RWPE2 (cell line): Measurements from ENCODE around the gene YIPF3.

Experiments used
- ATAC-seq: fragments of 200-7000 bp; cut with Tn5 transposase; 3 replicates; pipeline ENCODE4 v1.9.1; 2021; ENCODE audit warnings: low read depth
- DNase-seq: peaks from one replicate; pipeline ENCODE4 v3.0.0-alpha.2; 2020; ENCODE audit warnings: low spot score
- H3K27ac ChIP-seq: fragments of 450-650 bp; 2 replicates; pipeline ENCODE4 v1.5.1; 2017; ENCODE audit warnings: mild to moderate bottlenecking; ENCODE audit not compliant: poor library complexity, severe bottlenecking
- H3K27me3 ChIP-seq: fragments of 250-450 bp; sonication (Bioruptor Pico); 2 replicates; pipeline ENCODE4 v1.5.1; 2021; ENCODE audit warnings: mild to moderate bottlenecking, moderate library complexity; ENCODE audit not compliant: insufficient read depth, poor library complexity, severe bottlenecking
- H3K36me3 ChIP-seq: fragments of 250-450 bp; sonication (Bioruptor Pico); 2 replicates; pipeline ENCODE4 v1.5.1; 2020; ENCODE audit warnings: low read depth, mild to moderate bottlenecking, moderate library complexity
- H3K4me1 ChIP-seq: fragments of 250-450 bp; sonication (Bioruptor Pico); 2 replicates; pipeline ENCODE4 v1.5.1; 2021; ENCODE audit warnings: mild to moderate bottlenecking, moderate library complexity; ENCODE audit not compliant: insufficient read depth, poor library complexity, severe bottlenecking
- H3K4me3 ChIP-seq: fragments of 250-450 bp; sonication (Bioruptor Pico); 2 replicates; pipeline ENCODE4 v1.5.1; 2021; ENCODE audit warnings: mild to moderate bottlenecking, moderate library complexity; ENCODE audit not compliant: severe bottlenecking
- H3K9me3 ChIP-seq: fragments of 250-450 bp; sonication (Bioruptor Pico); 2 replicates; pipeline ENCODE4 v1.5.1; 2021; ENCODE audit warnings: mild to moderate bottlenecking, moderate library complexity; ENCODE audit not compliant: severe bottlenecking
- TF ChIP-seq, protein P1 (sequence below): fragments of 450-650 bp; IDR thresholded peaks from one replicate; pipeline ENCODE4 v1.5.1; 2017; ENCODE audit warnings: mild to moderate bottlenecking, moderate library complexity; ENCODE audit not compliant: poor library complexity, severe bottlenecking

Gene YIPF3

DNA sequence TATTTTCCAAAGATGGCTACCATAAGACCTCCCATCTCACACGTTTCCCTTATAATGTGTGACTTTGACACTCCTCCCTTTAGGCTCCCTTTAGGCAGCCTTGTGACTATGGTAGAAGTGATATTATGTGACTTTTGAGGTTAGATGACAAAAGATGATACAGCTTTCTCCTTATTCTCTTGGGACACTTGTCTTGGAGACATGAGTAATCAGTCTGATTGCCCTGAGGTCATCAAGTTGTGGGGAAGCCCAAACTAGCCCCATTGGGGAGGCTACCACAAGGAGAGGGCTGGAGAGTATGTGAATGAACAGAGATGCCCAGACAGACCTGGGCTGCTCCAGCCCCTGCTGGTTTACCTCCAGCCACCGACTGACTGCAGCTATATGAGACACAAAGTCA lies 50.8 kb downstream of the YIPF3 start:
- ATAC-seq (no peak), DNase-seq (no peak)
- H3K27me3 ChIP-seq: no peaks in the 10 kb centered on the region
- no peaks in the 10 kb centered on the region for H3K9me3 ChIP-seq
- no peak overlapping the region for H3K27ac ChIP-seq
- no peaks in the 10 kb centered on the region for H3K4me1 ChIP-seq
- H3K4me3 ChIP-seq: no peak overlapping the region
- TF ChIP-seq, protein P1, sequence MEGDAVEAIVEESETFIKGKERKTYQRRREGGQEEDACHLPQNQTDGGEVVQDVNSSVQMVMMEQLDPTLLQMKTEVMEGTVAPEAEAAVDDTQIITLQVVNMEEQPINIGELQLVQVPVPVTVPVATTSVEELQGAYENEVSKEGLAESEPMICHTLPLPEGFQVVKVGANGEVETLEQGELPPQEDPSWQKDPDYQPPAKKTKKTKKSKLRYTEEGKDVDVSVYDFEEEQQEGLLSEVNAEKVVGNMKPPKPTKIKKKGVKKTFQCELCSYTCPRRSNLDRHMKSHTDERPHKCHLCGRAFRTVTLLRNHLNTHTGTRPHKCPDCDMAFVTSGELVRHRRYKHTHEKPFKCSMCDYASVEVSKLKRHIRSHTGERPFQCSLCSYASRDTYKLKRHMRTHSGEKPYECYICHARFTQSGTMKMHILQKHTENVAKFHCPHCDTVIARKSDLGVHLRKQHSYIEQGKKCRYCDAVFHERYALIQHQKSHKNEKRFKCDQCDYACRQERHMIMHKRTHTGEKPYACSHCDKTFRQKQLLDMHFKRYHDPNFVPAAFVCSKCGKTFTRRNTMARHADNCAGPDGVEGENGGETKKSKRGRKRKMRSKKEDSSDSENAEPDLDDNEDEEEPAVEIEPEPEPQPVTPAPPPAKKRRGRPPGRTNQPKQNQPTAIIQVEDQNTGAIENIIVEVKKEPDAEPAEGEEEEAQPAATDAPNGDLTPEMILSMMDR: no peak
- no peaks in the 10 kb centered on the region for H3K36me3 ChIP-seq

DNA sequence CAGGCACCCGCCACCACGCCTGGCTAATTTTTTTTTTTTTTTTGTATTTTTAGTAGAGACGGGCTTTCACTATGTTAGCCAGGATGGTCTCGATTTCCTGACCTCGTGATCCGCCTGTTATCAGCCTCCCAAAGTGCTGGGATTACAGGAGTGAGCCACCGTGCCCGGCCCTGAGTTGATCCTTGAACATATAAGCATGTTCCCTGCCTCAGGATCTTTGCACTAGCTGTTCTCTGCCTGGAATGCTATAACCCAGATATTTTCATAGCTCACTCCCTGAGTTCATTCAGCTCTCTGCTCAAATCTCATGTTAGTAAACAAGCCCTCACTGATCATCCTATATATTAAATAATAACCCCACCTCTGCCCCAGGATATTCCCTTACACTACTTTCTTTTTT lies 52.4 kb downstream of the YIPF3 start:
- TF ChIP-seq, protein P1: no peak
- no peak for DNase-seq
- H3K27ac ChIP-seq: no peak overlapping the region
- H3K36me3 ChIP-seq: no peaks in the 10 kb centered on the region
- no peak for ATAC-seq
- no peaks in the 10 kb centered on the region for H3K9me3 ChIP-seq
- H3K4me1 ChIP-seq: no peaks in the 10 kb centered on the region
- no peaks in the 10 kb centered on the region for H3K27me3 ChIP-seq
- H3K4me3 ChIP-seq: no peak overlapping the region

DNA sequence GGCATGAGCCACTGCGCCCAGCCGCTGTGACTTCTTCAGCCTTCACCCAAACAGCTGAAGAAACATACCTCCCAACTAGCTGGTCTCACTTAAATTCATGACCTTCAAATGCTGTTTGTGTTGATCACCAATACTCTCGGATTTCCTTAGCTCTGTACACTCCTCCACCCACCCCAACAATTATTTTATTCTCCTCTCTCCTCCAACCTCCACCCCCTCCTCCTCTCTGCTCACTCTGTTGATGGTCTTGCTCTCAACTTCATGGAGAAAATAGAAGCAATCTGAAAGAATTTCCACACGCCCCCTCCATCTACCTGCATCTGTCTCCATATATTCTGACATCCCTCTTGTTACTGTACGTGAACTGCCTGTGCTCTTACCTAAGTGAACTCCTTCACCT lies 54.8 kb downstream of the YIPF3 start:
- ATAC-seq (no peak), DNase-seq (no peak)
- no peaks in the 10 kb centered on the region for H3K9me3 ChIP-seq
- no peaks in the 10 kb centered on the region for H3K36me3 ChIP-seq
- no peak overlapping the region for H3K27ac ChIP-seq
- no peak overlapping the region for H3K4me3 ChIP-seq
- TF ChIP-seq, protein P1: no peak
- no peaks in the 10 kb centered on the region for H3K4me1 ChIP-seq
- no peaks in the 10 kb centered on the region for H3K27me3 ChIP-seq
